ENCODE data around the gene LARGE1.

Gene LARGE1

DNA sequence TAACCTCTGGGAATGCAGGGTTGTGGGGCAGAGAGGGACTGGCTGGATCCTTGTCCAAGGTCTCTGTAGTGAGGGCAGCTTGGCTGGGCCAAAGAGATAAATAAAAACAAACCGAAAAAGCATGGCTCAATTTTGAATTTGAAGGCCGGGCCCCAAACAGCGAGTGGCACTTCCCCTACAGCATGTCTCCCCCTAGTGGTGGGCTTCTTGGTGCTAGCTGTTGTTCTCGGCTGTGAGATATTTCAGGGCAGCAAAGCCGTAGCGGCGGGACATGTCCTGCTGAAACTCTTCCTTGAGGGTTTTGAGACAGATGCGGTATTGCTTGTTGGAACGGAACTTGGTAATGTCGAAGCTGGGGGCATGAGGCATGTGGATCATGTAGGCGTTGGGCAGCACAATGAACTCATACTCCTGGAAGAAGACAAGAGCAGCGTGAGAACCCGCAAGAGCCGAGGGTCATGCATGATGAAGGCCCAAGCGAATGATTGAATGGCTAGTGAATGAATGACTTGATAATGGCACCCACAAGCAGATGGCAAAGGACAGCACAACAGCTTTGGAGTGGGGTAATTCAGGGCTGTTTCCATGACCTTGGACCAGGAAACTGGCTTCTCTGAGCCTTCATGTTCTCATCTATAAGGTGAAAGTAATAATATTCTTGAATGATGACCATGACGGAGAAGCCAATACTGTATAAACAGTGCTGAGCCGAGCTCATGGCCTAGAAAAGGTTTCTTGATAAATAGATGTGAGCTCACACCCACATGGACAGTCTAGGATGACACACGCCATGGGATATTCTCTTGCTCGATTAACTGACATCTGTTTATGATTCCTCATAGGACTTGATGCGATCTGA lies 645.8 kb downstream of the LARGE1 start:
- Histone ChIP-seq H3K4me1 (ENCODE audit: insufficient read depth, low read length) (no peaks in the 10 kb centered on the region), H3K4me3 (ENCODE audit: low read depth in 1 of 2, low read length in 2 of 2) (no peak overlapping the region), H3K36me3 (ENCODE audit: insufficient read depth, low read length) (no peaks in the 10 kb centered on the region), H2AFZ (ENCODE audit: low read depth, low read length) (no peak overlapping the region), H3K79me2 (ENCODE audit: insufficient read depth, low read length) (no peaks in the 10 kb centered on the region), H3K27ac (ENCODE audit: low read length) (no peak overlapping the region), H3K4me2 (ENCODE audit: insufficient read depth, low read length) (no peak overlapping the region), H3K9me3 (ENCODE audit: insufficient read depth, low read length, severe bottlenecking) (no peaks in the 10 kb centered on the region), H3K27me3 (ENCODE audit: insufficient read depth, low read length, poor library complexity) (no peaks in the 10 kb centered on the region), H4K20me1 (ENCODE audit: insufficient read depth, low read length) (no peaks in the 10 kb centered on the region), H3K9ac (ENCODE audit: low read depth, low read length) (no peak overlapping the region)
- TF ChIP-seq CTCF (IDR thresholded peaks at IDR 0.05; ENCODE audit: borderline replicate concordance, extremely low read depth, low read length, poor library complexity, severe bottlenecking) (peak; percentile 66), EZH2 (IDR thresholded peaks at IDR 0.05; ENCODE audit: borderline replicate concordance, low read depth, low read length, severe bottlenecking) (no peak)
- no peak for ATAC-seq (ENCODE audit: insufficient read depth, low read depth)
- peak; percentile 30 for DNase-seq

DNA sequence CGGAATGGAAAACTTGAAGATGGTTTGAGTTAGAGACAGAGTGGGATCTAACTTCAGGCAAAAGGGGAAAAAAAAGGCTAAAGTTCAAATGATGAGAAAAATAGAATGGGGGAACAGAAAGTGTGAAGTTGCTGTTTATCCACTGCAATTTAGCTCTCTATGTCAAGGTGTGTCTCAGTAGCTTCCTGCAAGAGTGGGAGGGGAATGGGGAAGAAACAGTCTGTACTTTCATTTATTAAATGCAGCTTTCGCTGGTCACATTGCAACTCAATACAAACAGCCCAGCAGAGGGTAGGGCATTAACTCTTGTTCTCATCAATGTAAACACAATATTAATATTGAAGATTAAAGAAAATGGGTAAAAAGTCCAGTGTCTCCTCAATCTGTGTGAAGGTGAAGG lies 647.4 kb downstream of the LARGE1 start:
- H3K4me3 ChIP-seq (ENCODE audit: low read depth in 1 of 2, low read length in 2 of 2): no peak overlapping the region
- H3K79me2 ChIP-seq (ENCODE audit: insufficient read depth, low read length): no peaks in the 10 kb centered on the region
- no peak overlapping the region for H3K9ac ChIP-seq (ENCODE audit: low read depth, low read length)
- DNase-seq: no peak
- no peaks in the 10 kb centered on the region for H3K27me3 ChIP-seq (ENCODE audit: insufficient read depth, low read length, poor library complexity)
- H2AFZ ChIP-seq (ENCODE audit: low read depth, low read length): no peak overlapping the region
- no peaks in the 10 kb centered on the region for H3K36me3 ChIP-seq (ENCODE audit: insufficient read depth, low read length)
- H3K9me3 ChIP-seq (ENCODE audit: insufficient read depth, low read length, severe bottlenecking): no peaks in the 10 kb centered on the region
- H3K4me1 ChIP-seq (ENCODE audit: insufficient read depth, low read length): no peaks in the 10 kb centered on the region
- no peaks in the 10 kb centered on the region for H4K20me1 ChIP-seq (ENCODE audit: insufficient read depth, low read length)
- no peak for ATAC-seq (ENCODE audit: insufficient read depth, low read depth)
- H3K27ac ChIP-seq (ENCODE audit: low read length): no peak overlapping the region
- no peak overlapping the region for H3K4me2 ChIP-seq (ENCODE audit: insufficient read depth, low read length)
- TF ChIP-seq EZH2 (IDR thresholded peaks at IDR 0.05; ENCODE audit: borderline replicate concordance, low read depth, low read length, severe bottlenecking): no peak
- no peak for TF ChIP-seq CTCF (IDR thresholded peaks at IDR 0.05; ENCODE audit: borderline replicate concordance, extremely low read depth, low read length, poor library complexity, severe bottlenecking)

DNA sequence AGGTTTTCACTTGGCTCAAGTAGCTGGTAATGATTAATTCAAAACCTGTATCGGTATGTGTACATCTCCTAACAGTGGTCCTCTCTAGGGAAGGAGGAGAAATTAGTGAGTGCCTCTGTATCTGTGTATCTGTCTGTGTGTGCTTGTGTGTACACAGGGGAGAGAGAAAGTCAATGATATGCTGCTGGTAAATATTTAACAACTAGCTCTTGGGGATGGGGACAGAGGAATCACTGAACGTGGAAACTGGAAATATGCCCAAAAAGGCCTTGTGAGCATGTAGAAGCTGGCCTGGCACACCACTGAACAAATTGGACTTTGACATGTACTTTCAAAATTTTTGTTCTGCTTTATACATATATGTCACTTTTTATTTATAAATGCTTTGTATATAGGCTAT lies 648.1 kb downstream of the LARGE1 start:
- Histone ChIP-seq H4K20me1 (ENCODE audit: insufficient read depth, low read length) (no peaks in the 10 kb centered on the region), H3K4me3 (ENCODE audit: low read depth in 1 of 2, low read length in 2 of 2) (no peak overlapping the region), H3K79me2 (ENCODE audit: insufficient read depth, low read length) (no peaks in the 10 kb centered on the region), H3K4me2 (ENCODE audit: insufficient read depth, low read length) (no peak overlapping the region), H3K27ac (ENCODE audit: low read length) (no peak overlapping the region), H3K9me3 (ENCODE audit: insufficient read depth, low read length, severe bottlenecking) (no peaks in the 10 kb centered on the region), H2AFZ (ENCODE audit: low read depth, low read length) (no peak overlapping the region), H3K36me3 (ENCODE audit: insufficient read depth, low read length) (no peaks in the 10 kb centered on the region), H3K9ac (ENCODE audit: low read depth, low read length) (no peak overlapping the region), H3K4me1 (ENCODE audit: insufficient read depth, low read length) (no peaks in the 10 kb centered on the region), H3K27me3 (ENCODE audit: insufficient read depth, low read length, poor library complexity) (no peaks in the 10 kb centered on the region)
- no peak for DNase-seq
- TF ChIP-seq EZH2 (IDR thresholded peaks at IDR 0.05; ENCODE audit: borderline replicate concordance, low read depth, low read length, severe bottlenecking): no peak
- no peak for TF ChIP-seq CTCF (IDR thresholded peaks at IDR 0.05; ENCODE audit: borderline replicate concordance, extremely low read depth, low read length, poor library complexity, severe bottlenecking)
- no peak for ATAC-seq (ENCODE audit: insufficient read depth, low read depth)

Measured in DND-41 (cell line).